T1000 (cell line): ENCODE data around the gene DCXR.
A peak's percentile ranks its signal among the peaks of the same experiment; 100 is the strongest.
"Not testable (repeated sequence)": the region's sequence is repeated elsewhere in the genome, so short reads cannot be mapped to it uniquely, and the experiment has no call there.

Source experiments
- DNase-seq: peaks from one replicate; lab custom pipeline; 2025; ENCODE audit warnings: mixed read lengths; lab: John Stamatoyannopoulos, UW

DCXR gene

DNA sequence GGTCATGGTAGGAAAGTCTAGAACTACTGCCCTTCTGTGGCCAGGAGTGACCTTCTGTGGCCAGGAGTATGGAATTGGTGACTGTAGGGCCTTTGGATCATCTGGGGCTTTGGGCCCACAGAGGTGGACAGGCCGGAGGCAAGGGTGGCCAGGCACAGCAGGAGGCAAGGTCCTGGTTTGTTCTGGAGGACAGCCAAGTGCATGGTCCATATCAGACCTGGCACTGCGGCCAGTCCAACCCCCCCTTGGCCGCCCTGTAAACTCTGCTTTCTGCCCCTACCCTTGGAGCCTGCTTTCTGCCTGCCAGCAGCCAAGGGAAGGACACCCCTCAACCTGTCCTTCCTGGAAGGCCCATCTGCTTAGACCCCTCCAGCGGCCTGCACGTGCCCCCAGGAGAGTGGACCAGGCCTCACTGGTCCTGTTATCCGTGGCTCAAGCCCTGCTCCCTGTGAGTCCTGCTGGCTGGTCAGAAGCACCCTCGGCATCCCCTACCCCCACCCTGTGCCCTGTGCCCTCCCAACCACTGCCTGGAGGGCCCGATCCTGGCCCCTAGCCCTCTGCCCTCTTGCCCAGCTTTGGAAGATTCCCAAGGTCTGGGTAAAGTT is 2.3 kb upstream of the DCXR start:
- DNase-seq, result no peak

DNA sequence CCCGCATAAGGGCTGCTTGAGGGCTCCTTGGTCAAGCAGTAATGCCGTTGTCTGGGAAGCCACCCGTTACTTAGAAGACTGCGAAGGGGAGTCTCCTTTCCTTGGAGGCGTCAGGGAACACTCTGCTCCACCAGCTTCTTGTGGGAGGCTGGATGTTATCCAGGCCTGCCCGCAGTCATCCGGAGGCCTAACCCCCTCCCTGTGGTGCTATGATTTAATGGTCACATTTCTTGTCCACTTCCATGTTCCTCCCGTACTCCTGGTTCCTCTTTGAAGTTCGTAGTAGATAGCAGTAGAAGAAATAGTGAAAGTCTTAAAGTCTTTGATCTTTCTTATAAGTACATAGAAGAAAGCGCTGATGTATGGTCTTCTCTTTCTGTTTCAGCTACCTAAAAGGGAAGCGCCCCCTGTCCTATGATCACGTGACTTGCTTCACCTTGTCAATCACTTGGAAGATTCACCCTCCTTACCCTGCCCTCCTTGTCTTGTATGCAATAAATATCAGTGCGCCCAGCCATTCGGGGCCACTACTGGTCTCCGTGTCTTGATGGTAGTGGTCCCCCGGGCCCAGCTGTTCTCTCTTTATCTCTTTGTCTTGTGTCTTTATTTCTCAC is 1.4 kb upstream of the DCXR start:
- DNase-seq, result not testable (repeated sequence)

DNA sequence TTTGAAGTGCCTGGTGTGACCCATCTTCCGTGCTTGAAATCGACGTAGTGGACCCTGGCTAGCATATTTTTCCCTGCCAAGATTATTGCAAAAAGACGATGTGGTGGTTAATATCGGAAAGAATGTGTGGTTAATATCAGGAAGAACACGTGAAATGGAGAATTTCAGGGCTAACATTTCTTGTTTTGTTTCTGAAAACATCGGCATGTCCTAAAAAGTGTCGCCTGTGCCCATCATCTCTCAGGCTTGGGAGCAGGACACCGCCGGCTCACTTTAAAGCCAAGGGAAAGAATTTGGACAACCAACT is 345 bp upstream of the DCXR start:
- DNase-seq, result no peak

DNA sequence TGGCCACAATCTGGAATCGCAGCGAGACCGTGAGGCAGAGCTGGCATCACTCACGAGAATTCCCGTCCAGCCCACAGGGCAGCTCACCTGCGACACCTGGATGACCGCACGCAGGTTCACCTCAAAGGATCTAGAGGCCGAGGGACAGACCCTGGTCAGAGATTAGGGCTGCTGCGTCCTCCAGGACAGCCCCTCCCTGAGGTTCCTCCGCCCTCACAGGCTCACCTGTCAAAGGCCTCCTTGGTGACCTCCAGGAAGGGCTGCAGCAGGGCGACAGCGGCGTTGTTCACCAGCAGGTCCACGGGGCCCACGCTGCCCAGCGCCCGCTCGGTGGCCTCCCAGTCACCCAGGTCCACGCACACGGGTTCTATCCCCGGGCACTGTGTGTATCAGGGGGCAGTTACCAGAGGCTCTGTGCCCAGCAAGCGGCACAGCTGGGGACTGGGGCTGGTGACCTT is 834 bp downstream of the DCXR start:
- DNase-seq, result no peak

DNA sequence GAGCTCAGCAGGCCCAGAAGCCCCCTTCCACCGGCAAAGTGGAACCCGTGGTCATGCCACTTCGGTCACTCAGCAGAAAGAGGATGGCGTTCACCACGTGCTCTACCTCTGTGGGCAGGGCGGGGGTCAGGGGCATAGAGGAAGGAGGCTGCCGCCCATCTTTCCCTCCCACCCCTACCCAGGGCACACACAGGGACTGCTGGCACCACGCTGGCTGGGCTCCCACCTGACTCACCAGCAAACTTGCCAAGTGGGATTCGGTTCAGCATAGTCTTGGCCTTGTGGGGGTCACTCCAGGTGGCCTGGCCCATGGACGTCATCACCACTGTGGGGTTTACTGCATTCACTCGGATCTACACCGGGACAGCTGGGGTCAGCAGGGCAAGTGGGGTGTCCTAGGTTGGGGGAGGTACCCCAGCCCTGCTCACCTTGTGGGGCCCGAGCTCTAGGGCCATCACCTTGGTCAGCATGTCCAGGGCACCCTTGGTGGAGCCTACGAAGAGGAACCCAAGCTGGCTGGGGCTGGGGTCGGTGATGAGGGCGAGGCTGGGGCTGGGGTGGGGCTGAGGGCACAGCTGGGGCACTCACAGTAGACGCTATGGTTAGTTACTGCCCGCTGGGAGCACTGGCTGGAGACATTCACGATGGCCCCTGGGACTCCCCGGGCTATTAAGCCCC is 1.4 kb downstream of the DCXR start:
- DNase-seq, result no peak

DNA sequence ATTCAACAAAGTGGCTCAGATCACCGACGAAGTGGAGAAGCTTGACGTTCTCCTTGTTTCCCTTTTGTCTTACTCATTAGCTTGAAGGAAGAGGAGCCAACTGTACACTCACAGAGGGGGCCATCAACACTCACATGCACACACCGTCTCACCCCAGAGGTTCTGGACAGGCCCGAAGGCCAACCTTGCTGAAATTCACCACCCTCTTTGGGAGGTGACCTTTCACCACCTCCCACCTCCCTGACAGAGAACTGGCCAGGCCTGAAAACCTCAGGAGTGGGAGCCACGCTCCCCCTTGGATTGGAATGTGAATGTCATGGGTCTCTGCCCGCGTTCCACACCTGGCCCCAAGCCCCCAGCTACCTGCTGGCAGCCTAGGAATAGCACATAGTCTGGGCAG is 2.0 kb downstream of the DCXR start:
- no peak for DNase-seq

DNA sequence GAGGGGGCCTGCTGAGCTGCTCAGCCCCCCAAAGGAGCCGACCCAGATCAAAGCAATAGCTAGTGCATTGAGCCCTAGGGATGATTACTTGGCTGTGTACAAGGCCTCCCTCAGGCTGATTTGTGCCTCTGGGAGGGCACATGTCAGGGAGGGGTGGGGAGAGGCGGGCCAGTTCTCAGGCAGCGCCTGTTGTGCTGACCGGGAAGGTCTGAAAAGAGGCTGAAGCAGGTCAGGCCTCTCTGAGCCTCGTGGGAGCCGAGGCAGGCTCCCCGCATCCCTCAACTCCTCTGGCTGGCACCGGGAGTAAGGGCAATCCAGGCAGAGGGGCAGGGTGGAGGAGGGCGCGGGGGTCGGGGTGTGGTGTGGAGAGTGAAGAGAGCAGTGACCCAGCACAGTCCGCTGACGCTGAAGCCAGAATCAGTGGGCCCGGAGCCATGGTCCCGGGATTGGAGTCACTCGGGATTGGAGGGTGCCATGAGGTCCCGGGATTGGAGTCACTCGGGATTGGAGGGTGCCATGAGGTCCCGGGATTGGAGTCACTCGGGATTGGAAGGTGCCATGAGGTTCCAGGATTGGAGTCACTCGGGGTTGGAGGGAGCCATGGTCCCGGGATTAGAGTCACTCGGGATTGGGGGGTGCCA is 3.0 kb downstream of the DCXR start:
- DNase-seq, result no peak

DNA sequence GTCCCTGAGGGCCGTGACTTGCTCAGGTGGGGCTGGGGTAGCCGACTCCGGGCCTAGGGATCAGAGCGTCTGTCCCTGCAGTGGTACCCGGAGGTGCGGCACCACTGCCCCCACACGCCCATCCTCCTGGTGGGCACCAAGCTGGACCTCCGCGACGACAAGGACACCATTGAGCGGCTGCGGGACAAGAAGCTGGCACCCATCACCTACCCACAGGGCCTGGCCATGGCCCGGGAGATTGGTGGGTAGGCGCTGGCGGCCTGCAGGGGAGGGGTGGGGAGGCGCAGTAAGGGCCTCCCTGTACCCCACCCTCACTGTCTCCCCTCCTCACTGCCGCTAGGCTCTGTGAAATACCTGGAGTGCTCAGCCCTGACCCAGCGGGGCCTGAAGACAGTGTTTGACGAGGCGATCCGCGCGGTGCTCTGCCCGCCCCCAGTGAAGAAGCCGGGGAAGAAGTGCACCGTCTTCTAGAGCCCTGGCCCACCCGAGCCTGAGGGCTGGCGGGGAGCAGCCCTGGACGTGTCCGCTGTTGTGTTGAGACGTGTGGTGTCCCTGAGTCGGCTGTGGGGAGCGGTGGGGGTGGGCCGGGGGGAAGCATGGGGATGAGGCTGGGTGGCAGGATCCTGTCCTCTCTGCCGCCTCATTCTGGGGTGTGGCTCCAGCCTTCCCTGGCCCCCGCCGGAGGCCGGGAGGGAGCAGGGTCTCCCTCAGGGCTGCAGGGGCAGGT is 4.0 kb downstream of the DCXR start:
- no peak for DNase-seq

DNA sequence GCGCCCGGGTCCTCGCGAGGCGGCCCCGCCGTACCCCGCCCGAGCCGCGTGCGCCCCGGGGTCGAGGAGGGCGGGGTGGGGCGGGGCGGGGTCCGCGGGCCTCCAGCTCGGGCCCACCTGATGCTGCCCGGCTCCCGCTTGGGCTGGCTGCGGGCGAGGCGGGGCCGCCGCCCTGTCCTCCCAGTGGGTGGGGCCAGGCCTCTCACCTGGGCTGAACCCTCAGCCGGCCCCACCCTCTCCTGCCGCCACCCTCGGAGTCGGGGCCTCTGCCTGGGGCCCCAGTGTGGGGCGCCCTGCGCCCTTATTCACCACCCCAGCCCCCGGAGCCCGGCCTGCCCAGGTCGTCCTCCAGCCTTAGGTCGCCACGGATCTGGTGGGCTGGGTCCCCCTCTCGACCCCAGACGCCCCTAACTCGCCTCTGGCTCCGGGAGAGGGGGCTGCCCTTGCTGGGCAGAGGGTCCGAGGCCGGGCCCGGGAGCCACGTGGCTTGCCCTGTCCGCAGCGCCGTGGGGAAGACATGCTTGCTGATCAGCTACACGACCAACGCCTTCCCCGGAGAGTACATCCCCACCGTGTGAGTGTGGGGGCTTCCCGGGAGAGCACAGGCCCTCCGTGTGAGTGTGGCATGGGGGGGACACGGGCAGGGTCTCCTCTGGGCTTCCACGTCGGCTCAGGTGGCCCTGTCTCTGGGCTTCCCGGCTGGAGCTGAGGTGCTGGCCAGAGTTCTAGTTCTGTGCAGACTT is 5.4 kb downstream of the DCXR start:
- no peak for DNase-seq

DNA sequence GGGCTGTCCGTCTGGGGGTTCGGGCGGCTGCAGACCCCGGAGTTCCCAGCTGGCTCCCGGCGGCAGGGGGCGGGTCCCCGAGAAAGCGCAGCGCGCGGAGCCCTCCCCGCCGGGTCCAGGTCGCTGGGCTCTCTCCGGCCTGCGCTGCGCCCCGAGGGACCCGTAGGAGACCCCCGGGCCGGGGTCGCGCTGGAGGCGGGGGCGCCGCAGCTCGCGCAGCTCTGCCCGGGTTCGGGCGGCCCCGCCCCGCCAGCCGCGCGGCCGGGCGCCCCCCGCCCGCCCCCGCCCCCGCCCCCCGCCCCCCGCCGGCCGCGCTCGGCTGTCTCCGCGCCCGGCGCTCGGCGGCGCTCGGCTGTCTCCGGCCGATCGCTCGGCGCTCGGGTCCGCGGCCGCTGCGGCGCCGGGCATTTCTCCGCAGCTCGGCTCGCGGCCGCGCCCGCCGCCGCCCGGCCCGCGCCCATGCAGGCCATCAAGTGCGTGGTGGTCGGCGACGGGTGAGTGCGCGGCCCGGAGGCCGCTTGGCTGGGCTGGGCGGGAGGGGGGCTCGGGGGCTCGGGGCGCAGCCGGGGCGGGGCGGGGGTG is 6.1 kb downstream of the DCXR start, which contains the start of gene RAC3:
Gene RAC3, plus strand, starts transcription at position 376 of the 582 bp plus-strand sequence. Its CDS starts 84 bp downstream, at position 460.
- no peak for DNase-seq

DNA sequence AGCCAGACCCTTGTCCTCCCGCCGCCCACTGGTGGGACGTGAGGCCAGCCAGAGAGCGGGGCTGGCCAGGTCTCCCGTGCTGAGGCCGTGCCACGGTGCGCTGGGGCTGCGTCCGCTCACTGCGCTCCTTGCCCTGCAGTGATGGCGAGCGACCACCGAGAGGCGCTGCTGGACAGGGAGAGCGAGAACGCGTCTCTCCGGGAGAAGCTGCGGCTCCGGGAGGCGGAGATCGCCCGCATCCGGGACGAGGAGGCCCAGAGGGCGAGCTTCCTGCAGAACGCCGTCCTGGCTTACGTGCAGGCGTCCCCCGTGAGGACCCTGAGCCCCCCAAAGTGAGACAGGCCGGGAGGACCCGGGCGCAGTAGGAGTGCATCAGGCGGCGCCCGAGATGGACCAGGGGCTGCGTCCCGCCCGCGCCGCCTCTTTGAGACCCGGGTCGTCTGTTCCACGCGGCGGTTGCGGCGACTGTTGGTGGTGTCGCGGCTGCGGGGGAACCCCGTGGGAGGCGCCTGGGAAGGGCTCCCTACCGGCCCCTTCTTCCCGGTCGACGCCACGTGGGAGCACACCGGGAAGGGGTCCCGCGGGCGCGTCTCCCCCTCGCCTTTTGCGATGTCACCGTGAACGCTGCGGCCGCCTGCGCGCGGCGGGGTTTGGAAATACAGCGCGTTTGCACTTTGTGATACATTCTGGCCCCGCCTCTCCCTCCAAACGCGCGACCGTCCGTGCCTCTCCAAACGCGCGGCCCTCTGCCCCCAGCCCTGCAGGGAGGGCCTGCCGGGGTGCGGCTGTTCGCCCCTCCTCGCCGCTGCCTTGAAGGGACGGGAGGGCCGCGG is 6.8 kb downstream of the DCXR start:
- peak; percentile 80 for DNase-seq

DNA sequence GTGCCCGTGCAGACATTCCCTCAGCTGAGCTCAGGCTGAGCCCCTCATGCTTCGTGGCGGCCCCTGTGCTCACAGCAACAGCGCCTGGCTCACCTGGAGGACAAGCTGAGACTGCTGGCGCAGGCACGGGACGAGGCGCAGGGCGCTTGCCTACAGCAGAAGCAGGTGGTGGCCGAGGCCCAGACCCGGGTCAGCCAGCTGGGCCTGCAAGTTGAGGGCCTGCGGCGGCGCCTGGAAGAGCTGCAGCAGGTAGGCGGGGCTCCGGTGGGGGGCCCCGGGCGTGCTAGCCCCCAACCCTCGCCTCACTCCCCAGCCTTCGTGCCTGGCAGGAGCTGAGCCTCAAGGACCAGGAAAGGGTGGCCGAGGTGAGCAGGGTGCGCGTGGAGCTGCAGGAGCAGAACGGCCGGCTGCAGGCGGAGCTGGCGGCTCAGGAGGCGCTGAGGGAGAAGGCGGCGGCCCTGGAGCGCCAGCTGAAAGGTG is 7.5 kb downstream of the DCXR start:
- DNase-seq, result no peak

DNA sequence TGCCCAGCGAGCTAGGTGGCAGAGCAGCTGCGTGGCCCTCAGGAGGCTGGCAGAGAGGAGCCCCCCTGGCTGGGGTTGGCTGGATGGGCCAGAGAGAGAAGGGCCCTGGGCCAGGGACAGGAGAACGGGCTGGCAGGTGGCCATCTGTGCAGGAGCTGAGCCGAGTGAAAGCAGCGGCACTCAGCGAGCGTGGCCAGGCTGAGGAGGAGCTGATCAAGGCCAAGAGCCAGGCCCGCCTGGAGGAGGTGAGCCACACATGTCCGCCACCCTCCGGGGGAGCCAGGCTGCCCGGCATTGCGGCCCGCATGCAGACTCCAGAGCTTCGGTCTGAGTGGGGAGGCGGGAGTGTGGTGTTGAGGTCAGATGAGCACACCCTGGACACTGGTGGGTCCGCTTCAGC is 8.1 kb downstream of the DCXR start:
- DNase-seq, result no peak

DNA sequence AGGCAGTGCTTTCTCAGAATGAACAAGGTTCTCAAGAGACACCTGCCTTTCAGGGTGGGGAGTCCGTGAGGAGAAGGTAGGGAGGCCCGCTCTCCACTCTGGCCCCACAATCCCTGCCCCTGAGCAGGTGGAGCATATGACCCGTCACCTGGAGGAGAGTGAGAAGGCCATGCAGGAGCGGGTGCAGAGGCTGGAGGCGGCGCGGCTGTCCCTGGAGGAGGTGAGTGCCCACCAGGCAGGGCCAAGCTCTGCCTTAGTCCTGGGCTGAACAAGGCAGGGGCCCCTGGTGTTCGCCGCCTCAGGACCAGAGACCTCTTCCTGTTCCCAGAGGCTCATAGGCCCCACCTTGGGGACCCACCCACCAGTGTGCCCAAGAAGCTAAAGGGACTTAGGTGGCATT is 8.5 kb downstream of the DCXR start:
- no peak for DNase-seq

DNA sequence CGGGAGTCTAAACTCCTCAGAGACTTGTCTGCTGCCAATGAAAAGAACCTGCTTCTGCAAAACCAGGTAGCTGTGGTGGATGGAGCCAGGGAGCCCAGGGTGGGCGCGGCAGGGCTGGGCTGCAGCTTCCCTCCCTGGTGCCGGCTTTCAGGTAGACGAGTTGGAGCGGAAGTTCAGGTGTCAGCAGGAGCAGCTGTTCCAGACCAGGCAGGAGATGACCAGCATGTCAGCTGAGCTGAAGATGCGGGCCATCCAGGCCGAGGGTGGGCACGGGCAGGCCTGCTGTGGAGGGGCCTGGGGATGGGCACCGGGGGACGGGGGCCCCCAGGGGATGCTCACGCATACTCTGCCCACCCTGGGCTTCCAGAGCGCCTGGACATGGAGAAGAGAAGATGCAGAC is 9.3 kb downstream of the DCXR start:
- DNase-seq, result no peak

DNA sequence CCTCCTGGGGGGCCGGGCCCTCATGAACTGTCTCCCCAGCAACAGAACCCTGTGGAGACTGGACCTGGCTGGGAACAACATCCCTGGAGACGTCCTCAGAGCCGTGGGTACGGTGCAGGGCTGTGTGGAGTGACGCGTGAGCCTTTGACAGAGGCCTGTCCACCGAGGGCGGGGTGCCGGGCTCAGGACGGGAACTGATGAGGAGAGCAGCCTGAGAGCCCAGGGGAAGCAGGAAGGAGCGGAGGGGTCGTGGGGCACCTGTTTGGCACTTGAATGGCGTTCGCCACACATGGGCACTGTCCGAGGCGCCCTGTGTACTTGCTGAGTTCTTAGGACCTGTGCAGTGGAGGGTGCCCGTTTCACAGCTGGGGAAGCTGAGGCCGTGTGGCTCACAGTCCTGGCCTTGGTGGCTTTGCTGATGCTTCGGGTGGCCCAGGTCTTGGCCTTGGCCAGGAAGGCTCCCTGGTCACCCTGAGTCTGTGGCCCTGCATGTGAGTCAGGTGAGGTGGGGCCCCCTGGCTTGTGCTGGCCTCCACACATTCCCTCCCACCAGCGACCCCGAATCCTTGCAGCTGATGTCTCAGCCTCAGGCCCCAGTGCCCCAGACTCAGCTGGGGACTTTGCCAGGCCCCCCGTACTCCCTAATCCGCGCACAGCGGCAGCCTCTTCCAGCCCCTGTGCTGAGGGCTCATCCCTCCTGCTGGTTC is 11.9 kb downstream of the DCXR start:
- no peak for DNase-seq

DNA sequence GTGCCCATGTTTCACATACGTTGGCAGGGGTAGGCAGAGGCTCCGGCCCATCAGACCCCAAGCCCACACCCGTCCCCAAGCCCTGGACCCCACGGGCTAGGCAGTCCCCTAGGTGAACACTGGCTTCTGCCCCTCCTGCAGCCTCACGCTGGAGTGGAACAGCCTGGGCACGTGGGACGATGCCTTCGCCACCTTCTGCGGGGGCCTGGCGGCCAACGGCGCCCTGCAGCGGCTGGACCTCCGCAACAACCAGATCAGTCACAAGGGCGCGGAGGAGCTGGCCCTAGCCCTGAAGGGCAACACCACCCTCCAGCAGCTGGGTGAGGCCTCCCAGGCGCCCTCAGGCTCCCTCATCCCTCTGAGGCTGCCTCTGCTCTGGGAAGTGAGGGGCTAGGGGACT is 12.6 kb downstream of the DCXR start:
- no peak for DNase-seq

DNA sequence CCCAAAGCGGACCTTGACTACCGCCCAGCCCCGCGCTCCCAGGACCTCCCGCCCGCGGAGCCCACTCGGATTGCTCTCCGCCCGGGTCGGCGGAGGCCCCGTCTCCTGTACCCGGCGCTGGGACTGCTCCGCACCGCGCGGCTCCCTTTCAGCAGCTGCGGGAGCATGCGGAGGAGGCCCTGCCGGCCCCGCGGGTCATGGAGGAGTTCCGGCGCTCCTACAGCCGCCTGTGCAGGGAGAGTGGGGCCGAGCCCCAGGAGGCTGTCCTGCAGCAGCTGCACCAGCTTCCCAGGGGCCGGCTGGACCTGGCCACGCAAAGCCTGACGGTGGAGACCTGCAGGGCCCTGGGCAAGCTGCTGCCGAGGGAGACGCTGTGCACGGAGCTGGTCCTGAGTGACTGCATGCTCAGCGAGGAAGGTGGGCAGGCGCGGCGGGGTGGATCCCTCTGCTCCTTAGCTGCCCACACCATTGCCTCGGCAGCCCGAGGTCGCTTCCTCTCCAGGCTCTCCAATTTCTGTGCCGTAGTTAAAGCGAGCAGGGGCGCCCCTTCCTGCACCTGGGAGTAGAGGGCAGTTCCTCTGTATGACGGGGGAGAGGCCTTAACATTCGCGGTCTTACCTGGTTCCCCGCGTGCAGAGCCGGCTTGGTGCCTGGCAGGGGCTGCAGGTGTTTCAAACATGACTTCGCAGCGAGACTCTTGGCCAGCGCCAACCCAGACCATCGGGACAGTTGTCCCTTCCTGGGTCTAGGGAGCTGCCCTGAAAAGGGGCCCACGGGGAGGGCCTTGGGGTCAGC is 13.9 kb downstream of the DCXR start:
- DNase-seq, result no peak

DNA sequence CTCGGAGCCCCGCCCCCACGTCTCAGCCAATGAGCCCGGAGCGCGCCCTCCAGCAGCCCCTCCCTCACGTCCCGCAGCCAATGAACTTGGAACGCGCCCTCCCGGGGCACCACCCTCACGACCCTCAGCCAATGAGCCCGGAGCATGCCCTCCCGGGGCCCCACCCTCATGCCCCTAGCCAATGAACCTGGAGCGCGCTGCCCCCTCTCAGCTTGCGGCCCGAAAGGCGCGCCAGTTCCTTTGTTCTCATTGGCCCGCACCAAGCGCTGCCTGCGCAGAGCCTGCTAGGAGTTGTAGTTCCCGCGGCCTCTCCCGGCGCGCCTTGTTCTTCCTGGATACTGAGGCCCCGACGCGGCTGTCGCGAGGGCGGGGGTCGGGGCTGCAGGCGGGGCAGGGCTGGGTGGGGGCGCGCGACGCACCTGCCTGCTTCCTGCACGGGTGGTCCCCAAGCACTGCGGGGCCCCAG is 14.5 kb downstream of the DCXR start, which contains the start of gene LRRC45:
Gene LRRC45, plus strand, starts transcription at position 325 of the 466 bp plus-strand sequence. CDS start 339 bp downstream, outside the sequence.
- peak; percentile 100 for DNase-seq
